Activated T-helper 1 cell treated with Interleukin-2 at 50 U/mL for 16 hours (primary cell): ENCODE measurements around the gene GTF2H4.
A peak's percentile ranks its signal among the peaks of the same experiment; 100 is the strongest.
"Not testable (repeated sequence)": the region's sequence is repeated elsewhere in the genome, so short reads cannot be mapped to it uniquely, and the experiment has no call there.

Experiments
- DNase-seq: peaks from one replicate; pipeline ENCODE4 v3.0.0-alpha.2; 2020; ENCODE audit warnings: low read depth

GTF2H4 gene

DNA sequence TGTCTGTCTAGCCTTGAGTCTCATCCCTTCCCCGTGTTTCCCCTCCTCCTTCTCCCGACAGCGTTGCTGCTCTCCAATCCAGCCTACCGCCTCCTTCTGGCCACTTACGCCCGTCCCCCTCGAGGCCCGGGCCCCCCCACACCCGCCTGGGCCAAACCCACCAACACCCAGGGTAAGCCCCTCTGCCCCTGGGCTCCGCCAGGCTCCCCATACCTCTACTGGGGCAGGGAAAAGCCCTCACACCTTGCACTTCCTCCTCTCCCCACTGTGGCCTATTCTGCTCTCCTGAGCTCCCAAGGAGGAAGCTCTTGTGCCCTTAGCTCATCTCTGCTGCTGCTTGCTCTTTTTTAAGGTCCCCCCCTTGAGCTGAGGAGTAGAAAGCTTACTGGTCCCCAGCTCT is 12.7 kb upstream of the GTF2H4 start:
- DNase-seq, result no peak

DNA sequence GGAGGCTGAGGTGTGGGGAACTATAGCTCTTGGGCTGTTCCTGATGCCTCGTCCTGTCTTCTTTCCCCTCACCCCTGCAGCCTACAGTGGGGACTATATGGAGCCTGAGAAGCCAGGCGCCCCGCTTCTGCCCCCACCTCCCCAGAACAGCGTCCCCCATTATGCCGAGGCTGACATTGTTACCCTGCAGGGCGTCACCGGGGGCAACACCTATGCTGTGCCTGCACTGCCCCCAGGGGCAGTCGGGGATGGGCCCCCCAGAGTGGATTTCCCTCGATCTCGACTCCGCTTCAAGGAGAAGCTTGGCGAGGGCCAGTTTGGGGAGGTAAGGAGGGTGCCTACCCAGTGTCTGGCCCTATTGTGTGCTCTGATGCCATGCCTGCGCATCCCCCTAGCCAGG is 11.5 kb upstream of the GTF2H4 start:
- DNase-seq, result no peak

GRCh38 chr6:30897882-30898281 is 10.1 kb upstream of the GTF2H4 start:
- DNase-seq, result no peak

DNA sequence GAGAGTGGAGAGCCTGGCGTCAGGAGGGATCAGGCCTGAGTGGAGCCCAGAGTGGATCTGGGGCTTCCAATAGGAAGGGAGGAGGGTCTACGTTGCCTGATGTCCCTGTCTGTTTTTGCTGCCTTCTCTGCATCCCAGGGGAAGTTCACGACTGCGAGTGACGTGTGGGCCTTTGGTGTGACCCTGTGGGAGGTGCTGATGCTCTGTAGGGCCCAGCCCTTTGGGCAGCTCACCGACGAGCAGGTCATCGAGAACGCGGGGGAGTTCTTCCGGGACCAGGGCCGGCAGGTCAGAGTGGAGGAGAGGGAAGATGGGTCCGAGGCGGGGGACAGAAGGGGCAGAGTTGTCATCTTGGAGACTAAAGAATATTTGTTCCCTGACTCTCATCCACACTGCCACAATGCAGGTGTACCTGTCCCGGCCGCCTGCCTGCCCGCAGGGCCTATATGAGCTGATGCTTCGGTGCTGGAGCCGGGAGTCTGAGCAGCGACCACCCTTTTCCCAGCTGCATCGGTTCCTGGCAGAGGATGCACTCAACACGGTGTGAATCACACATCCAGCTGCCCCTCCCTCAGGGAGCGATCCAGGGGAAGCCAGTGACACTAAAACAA is 9.2 kb upstream of the GTF2H4 start:
- DNase-seq, result no peak

DNA sequence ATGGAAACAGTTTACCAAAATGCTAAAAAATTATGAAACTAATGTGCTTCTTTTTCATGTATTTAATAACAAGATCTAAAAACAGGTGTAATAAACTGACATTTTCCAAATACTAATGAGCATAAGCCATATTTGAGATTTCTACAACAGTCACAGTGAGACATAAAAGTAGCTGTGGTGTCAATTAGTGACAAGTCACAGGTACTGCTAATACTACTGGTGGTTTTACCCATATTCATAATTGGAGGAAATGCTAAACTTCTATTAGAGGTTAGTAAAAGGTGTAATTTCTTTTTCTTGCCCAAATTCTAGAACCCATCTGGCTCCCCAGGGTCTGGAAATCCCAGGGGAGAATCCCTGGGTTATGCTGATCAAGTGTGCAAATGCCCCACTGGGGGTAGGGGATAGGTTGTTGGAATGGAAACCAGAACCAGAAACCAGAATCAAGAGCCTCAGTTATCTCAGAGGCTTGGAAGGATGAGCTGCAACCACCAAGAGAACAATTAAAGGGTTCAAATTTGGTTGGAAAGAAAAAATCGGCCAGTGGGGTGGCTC is 7.1 kb upstream of the GTF2H4 start:
- DNase-seq, result no peak

GRCh38 chr6:30901436-30901835 is 6.6 kb upstream of the GTF2H4 start:
- no peak for DNase-seq

DNA sequence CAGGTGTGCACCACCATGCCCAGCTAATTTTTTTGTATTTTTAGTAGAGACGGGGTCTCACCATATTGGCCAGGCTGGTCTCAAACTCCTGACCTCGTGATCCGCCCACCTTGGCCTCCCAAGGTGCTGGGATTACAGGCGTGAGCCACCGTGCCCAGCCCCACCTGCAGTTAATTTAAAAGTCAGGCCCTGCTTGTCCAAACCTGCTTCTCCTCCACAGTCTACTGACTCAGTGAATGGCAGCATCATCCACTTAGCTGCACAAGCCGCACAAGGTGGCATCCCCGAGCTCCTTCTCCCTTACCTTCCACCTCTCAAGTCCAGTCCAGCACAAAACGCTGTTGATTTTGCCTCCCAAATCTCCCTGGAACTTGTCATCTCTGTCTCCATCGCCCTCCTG is 5.8 kb upstream of the GTF2H4 start:
- DNase-seq, result not testable (repeated sequence)

GRCh38 chr6:30902709-30903108 is 5.3 kb upstream of the GTF2H4 start:
- DNase-seq, result no peak

DNA sequence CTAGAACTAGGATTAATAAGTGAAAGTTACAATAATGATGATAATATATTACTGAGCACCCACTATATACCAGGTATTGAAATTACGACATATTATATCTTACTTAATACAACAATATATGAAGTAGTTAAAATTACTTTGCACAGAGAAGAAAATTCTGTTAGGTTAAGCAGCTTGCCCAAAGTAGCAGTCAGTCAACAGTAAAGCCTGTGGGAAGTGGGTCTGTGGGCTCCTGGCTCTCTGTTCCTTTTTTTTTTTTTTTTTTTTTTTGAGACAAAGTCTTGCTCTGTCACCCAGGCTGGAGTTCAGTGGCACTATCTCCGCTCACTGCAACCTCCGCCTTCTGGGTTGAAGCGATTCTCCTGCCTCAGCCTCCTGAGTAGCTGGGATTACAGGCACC is 4.8 kb upstream of the GTF2H4 start:
- DNase-seq, result no peak

DNA sequence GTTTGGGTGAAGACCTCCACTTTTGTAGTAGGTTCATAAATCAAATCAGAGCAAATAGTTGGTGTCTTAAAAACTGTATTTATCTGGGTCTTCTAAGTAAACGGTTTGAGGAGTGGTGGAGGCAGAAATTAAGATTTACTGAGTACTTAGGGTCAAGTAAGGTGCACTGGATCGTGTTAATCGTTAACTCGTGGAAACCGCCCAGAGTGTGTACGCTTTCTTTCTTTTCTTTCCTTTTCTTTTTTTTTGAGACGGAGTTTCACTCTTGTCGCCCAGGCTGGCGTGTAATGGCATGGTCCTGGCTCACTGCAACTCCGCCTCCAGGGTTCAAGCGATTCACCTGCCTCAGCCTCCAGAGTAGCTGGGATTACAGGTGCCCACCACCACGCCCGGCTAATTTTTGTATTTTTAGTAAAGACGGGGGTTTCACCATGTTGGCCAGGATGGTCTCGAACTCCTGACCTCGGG is 683 bp upstream of the GTF2H4 start:
- DNase-seq, result not testable (repeated sequence)

GRCh38 chr6:30908700-30909099 is 693 bp downstream of the GTF2H4 start:
- DNase-seq, result no peak

- not testable (repeated sequence) for DNase-seq
Measured at GRCh38 chr6:30910473-30910872, 2.5 kb downstream of the GTF2H4 start.

- no peak for DNase-seq
Measured at GRCh38 chr6:30912746-30913520, 4.9 kb downstream of the GTF2H4 start.

- DNase-seq, result no peak
Measured at GRCh38 chr6:30913721-30914075, 5.7 kb downstream of the GTF2H4 start.

GRCh38 chr6:30914076-30914853 is 6.3 kb downstream of the GTF2H4 start, which contains the start of gene VARS2:
Gene VARS2, plus strand, starts transcription at chr6:30914238. Its CDS starts 599 bp downstream, at chr6:30914837.
- peak; percentile 83 for DNase-seq

- DNase-seq, result no peak
Measured at GRCh38 chr6:30914854-30915590, 7.0 kb downstream of the GTF2H4 start.

- no peak for DNase-seq
Measured at GRCh38 chr6:30915591-30915946, 7.6 kb downstream of the GTF2H4 start.

DNA sequence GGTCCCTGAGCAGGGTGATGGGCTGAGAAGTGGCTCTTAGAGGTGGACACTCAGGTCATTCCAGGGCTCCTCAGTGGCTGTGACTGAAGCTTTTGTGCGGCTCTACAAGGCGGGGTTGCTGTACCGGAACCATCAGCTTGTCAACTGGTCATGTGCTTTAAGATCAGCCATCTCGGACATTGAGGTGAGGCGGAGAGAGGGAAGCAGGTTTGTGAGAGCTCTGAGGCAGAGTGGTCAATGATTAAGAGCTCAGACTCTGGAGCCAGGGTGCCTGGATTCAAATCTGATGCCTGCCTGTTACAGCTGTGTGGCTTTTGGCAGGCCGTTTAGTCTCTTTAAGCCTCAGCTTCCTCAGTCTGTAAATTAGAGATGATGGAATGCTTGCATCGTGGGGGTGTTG is 9.0 kb downstream of the GTF2H4 start:
- no peak for DNase-seq

GRCh38 chr6:30917487-30917886 is 9.5 kb downstream of the GTF2H4 start:
- no peak for DNase-seq

GRCh38 chr6:30918670-30919069 is 10.7 kb downstream of the GTF2H4 start:
- DNase-seq, result no peak

- DNase-seq, result no peak
Measured at GRCh38 chr6:30922447-30922852, 14.4 kb downstream of the GTF2H4 start.

GRCh38 chr6:30924040-30924627 is 16.1 kb downstream of the GTF2H4 start:
- DNase-seq, result not testable (repeated sequence)
